Trophoblast cell (in vitro differentiated cells and primary cell): ENCODE results near the gene RHNO1.

Experiments
- DNase-seq, 2 donors: peaks; one replicate each; pipeline ENCODE4 v3.0.0-alpha.2; 2016
- H2AFZ ChIP-seq: 2 replicates; pipeline ENCODE4 v1.6.1; 2013; ENCODE audit warnings: low read length, moderate library complexity, mild to moderate bottlenecking; ENCODE audit not compliant: insufficient read depth, poor library complexity
- H2AK5ac ChIP-seq: 2 replicates; pipeline ENCODE4 v1.6.1; 2013; ENCODE audit warnings: mild to moderate bottlenecking, low read length
- H2BK120ac ChIP-seq: 2 replicates; pipeline ENCODE4 v1.6.1; 2013; ENCODE audit warnings: low read length, mild to moderate bottlenecking, moderate library complexity; ENCODE audit not compliant: insufficient read depth, poor library complexity
- H2BK12ac ChIP-seq: 2 replicates; pipeline ENCODE4 v1.6.1; 2013; ENCODE audit warnings: mild to moderate bottlenecking, low read length, moderate library complexity
- H2BK5ac ChIP-seq: 2 replicates; pipeline ENCODE4 v1.6.1; 2013; ENCODE audit warnings: low read length, low read depth, moderate library complexity, mild to moderate bottlenecking; ENCODE audit not compliant: poor library complexity
- H3K14ac ChIP-seq: 2 replicates; pipeline ENCODE4 v1.6.1; 2013; ENCODE audit warnings: mild to moderate bottlenecking, low read length
- H3K18ac ChIP-seq: 2 replicates; pipeline ENCODE4 v1.6.1; 2013; ENCODE audit warnings: mild to moderate bottlenecking, low read length
- H3K23ac ChIP-seq: 2 replicates; pipeline ENCODE4 v1.6.1; 2013; ENCODE audit warnings: low read length
- H3K27ac ChIP-seq: 2 replicates; pipeline ENCODE4 v1.5.1; 2013; ENCODE audit warnings: low read depth, mild to moderate bottlenecking, inconsistent platforms, low read length, moderate library complexity
- H3K27me3 ChIP-seq: 2 replicates; pipeline ENCODE4 v1.6.1; 2013; ENCODE audit warnings: inconsistent platforms, mild to moderate bottlenecking, low read length, moderate library complexity; ENCODE audit not compliant: insufficient read depth
- H3K36me3 ChIP-seq, 2 experiments: 1 replicate in 1 of 2; 2 replicates in 1 of 2; pipeline ENCODE4 v1.6.1; 2013; ENCODE audit warnings: low read length in 2 of 2, mild to moderate bottlenecking in 2 of 2, moderate library complexity in 1 of 2; ENCODE audit not compliant: insufficient read depth in 2 of 2, control insufficient read depth in 1 of 2
- H3K4ac ChIP-seq: 2 replicates; pipeline ENCODE4 v1.6.1; 2013; ENCODE audit warnings: low read depth, mild to moderate bottlenecking, low read length, moderate library complexity
- H3K4me1 ChIP-seq, 2 experiments: 1 replicate in 1 of 2; 2 replicates in 1 of 2; pipeline ENCODE4 v1.6.1; 2013; ENCODE audit warnings: low read length in 2 of 2, mild to moderate bottlenecking in 2 of 2, moderate library complexity in 1 of 2; ENCODE audit not compliant: insufficient read depth in 2 of 2, control insufficient read depth in 1 of 2
- H3K4me2 ChIP-seq: 2 replicates; pipeline ENCODE4 v1.6.1; 2013; ENCODE audit warnings: inconsistent platforms, mild to moderate bottlenecking, low read length, moderate library complexity
- H3K4me3 ChIP-seq: 2 replicates; pipeline ENCODE4 v1.5.1; 2013; ENCODE audit warnings: mild to moderate bottlenecking, low read depth, low read length, inconsistent platforms
- H3K79me1 ChIP-seq: one replicate; pipeline ENCODE4 v1.6.1; 2013; ENCODE audit warnings: low read length
- H3K79me2 ChIP-seq: 2 replicates; pipeline ENCODE4 v1.6.1; 2013; ENCODE audit warnings: low read length, mild to moderate bottlenecking; ENCODE audit not compliant: control insufficient read depth, insufficient read depth, poor library complexity
- H3K9ac ChIP-seq: 2 replicates; pipeline ENCODE4 v1.6.1; 2013; ENCODE audit warnings: mild to moderate bottlenecking, low read length
- H3K9me3 ChIP-seq: 2 replicates; pipeline ENCODE4 v1.6.1; 2013; ENCODE audit warnings: low read depth, mild to moderate bottlenecking, control low read depth, inconsistent platforms, low read length; ENCODE audit not compliant: insufficient read depth
- H4K12ac ChIP-seq: 2 replicates; pipeline ENCODE4 v1.6.1; 2013; ENCODE audit warnings: low read depth, mild to moderate bottlenecking, low read length, moderate library complexity
- H4K8ac ChIP-seq: 2 replicates; pipeline ENCODE4 v1.6.1; 2013; ENCODE audit warnings: low read depth, mild to moderate bottlenecking, low read length, moderate library complexity
- H4K91ac ChIP-seq: one replicate; pipeline ENCODE4 v1.6.1; 2013; ENCODE audit warnings: low read depth, mild to moderate bottlenecking, low read length, moderate library complexity
- WGBS: extraction: QIAGEN DNeasy Blood & Tissue Kit; methylation state at CpG from one replicate; pipeline ENCODE4 v1.1.7; 2013; ENCODE audit warnings: missing lambda C conversion rate; ENCODE audit not compliant: insufficient read length, insufficient coverage; ENCODE audit errors: extremely low coverage; 5-methylcytosine and 5-hydroxymethylcytosine counted together

Gene RHNO1

DNA sequence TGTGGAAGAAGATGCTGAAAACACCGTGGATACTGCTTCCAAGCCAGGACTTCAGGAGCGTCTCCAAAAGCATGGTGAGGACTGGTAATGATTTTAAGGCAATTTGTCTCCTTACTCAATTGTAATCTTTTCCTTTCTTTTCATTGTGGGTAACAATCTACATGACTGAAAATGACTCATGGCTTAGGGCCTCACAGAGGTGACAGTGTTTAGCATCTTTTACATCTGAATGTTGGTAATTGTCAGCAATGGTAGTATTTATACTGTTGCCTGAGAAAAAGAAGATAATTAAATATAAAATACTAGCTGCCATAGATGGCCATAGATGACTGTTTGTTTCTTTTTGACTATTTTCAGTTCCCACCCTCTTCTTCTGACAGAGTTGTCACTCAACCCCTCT lies 45.3 kb downstream of the RHNO1 start:
- Histone ChIP-seq H2BK12ac (no peak overlapping the region), H3K27me3 (no peaks in the 10 kb centered on the region), H2AK5ac (no peak overlapping the region), H3K9ac (no peak overlapping the region), H3K18ac (no peak overlapping the region), H4K8ac (no peak overlapping the region), H2BK5ac (no peak overlapping the region), H3K9me3 (no peaks in the 10 kb centered on the region), H3K27ac (no peak overlapping the region), H2BK120ac (no peak overlapping the region), H2AFZ (no peak overlapping the region), H4K12ac (no peak overlapping the region), H3K23ac (no peak overlapping the region), H3K4me3 (no peak overlapping the region), H3K14ac (no peak overlapping the region), H3K79me1 (no peaks in the 10 kb centered on the region), H3K36me3 (peaks cover 13 to 19% of the 10 kb centered on the region in 2 experiments), H3K4me1 (no peaks in the 10 kb centered on the region), H3K79me2 (no peaks in the 10 kb centered on the region), H3K4ac (no peak overlapping the region), H3K4me2 (no peak overlapping the region), H4K91ac (no peak overlapping the region)
- DNase-seq, result no peak
- WGBS, result no CpG with 5 or more reads among the region's 2 CpGs

DNA sequence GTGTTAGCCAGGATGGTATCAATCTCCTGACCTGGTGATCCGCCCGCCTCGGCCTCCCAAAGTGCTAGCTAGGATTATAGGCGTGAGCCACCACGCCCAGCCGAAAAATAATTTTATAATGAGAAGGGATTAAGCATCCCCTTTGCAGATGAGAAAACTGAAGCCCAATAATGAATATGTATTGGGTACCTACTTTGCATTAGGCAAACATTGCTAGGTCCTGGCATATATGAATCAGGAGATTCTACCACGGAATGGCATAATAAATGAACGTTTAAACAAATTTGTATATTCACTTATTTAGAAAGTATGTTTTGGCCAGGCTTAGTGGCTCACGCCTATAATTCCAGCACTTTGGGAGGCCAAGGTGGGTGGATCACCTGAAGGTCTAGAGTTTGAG lies 46.0 kb downstream of the RHNO1 start:
- Histone ChIP-seq H3K79me2 (no peaks in the 10 kb centered on the region), H3K9ac (no peak overlapping the region), H3K4me1 (no peaks in the 10 kb centered on the region), H2AK5ac (no peak overlapping the region), H2BK12ac (no peak overlapping the region), H3K23ac (no peak overlapping the region), H4K12ac (no peak overlapping the region), H4K91ac (no peak overlapping the region), H3K18ac (no peak overlapping the region), H2BK120ac (no peak overlapping the region), H3K36me3 (peaks cover 11 to 19% of the 10 kb centered on the region in 2 experiments), H3K14ac (no peak overlapping the region), H3K79me1 (no peaks in the 10 kb centered on the region), H3K27ac (no peak overlapping the region), H2BK5ac (no peak overlapping the region), H4K8ac (no peak overlapping the region), H3K4me3 (no peak overlapping the region), H3K4me2 (no peak overlapping the region), H3K9me3 (no peaks in the 10 kb centered on the region), H3K27me3 (no peaks in the 10 kb centered on the region), H2AFZ (no peak overlapping the region), H3K4ac (no peak overlapping the region)
- DNase-seq, result no peak
- WGBS, result no CpG with 5 or more reads among the region's 9 CpGs

DNA sequence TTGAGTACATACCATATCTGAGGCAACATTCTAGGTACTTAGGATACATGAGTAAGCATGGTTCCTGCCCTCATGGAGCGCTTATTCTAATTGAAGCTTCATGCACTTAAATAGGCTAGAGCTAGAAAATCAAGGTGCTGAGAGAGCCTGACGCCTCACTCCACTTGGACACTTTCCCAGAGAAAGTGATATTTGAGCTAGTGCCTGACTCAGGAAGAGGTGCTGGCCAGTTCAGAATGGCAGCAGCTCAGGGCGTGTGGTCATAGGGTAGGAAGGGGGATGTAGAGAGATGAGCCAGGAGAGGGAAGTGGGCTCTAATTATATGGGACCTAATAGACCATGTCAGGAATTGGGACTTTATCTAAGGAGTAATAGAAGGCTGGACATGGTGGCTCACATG lies 47.0 kb downstream of the RHNO1 start:
- Histone ChIP-seq H2BK120ac (no peak overlapping the region), H2AK5ac (no peak overlapping the region), H4K8ac (no peak overlapping the region), H4K91ac (no peak overlapping the region), H3K4me3 (no peak overlapping the region), H3K18ac (no peak overlapping the region), H3K9me3 (no peaks in the 10 kb centered on the region), H3K27ac (no peak overlapping the region), H3K9ac (no peak overlapping the region), H3K4ac (no peak overlapping the region), H3K4me1 (no peaks in the 10 kb centered on the region), H3K23ac (no peak overlapping the region), H3K79me1 (no peaks in the 10 kb centered on the region), H3K4me2 (no peak overlapping the region), H2AFZ (no peak overlapping the region), H2BK5ac (no peak overlapping the region), H3K36me3 (peaks cover 9 to 19% of the 10 kb centered on the region in 2 experiments), H3K14ac (no peak overlapping the region), H3K79me2 (no peaks in the 10 kb centered on the region), H2BK12ac (no peak overlapping the region), H3K27me3 (no peaks in the 10 kb centered on the region), H4K12ac (no peak overlapping the region)
- DNase-seq, result no peak
- WGBS, result no CpG with 5 or more reads among the region's 3 CpGs

DNA sequence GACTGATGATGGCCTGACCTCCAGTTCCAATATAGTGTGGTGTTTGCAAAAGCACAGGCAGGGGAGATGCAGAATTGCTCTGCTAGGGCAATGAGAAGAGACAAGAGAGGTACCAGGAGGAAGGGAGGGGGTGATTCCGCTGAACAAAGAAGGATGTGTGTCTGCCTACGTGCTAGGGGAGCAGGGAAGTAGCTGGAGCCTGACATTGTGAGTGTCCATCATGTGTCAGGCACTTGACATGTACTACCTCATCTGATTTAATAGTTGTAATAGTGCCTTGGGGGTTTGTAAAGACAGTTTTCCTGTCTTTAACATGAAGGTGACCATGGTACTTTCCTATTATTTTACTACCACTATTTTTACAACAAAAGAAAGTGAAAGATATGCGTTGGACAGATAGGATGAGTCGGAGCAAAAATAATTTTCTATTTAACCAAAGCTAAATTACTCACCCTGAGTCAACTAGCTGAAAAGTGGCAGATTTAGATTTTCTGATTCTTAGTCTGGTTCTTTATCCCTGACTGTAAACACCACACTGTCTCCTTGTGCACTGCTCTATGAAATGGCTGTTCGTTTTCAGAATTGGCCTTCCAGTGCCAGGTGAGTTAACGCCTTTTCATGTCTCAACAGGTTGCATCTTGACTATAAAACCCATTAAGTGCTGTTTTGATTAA lies 48.4 kb downstream of the RHNO1 start:
- H3K27me3 ChIP-seq, result no peaks in the 10 kb centered on the region
- no peak overlapping the region for H2BK12ac ChIP-seq
- no peak overlapping the region for H2BK5ac ChIP-seq
- no peaks in the 10 kb centered on the region for H3K9me3 ChIP-seq
- no peak overlapping the region for H2AK5ac ChIP-seq
- no peak for DNase-seq
- H3K14ac ChIP-seq, result no peak overlapping the region
- WGBS, result no CpG with 5 or more reads among the region's 6 CpGs
- H2AFZ ChIP-seq, result no peak overlapping the region
- no peak overlapping the region for H3K4me3 ChIP-seq
- H4K91ac ChIP-seq, result no peak overlapping the region
- no peaks in the 10 kb centered on the region for H3K4me1 ChIP-seq
- no peaks in the 10 kb centered on the region for H3K79me1 ChIP-seq
- peaks cover 7 to 19% of the 10 kb centered on the region in 2 experiments for H3K36me3 ChIP-seq
- no peak overlapping the region for H4K8ac ChIP-seq
- H3K9ac ChIP-seq, result no peak overlapping the region
- no peak overlapping the region for H2BK120ac ChIP-seq
- no peak overlapping the region for H3K27ac ChIP-seq
- H3K23ac ChIP-seq, result no peak overlapping the region
- no peak overlapping the region for H3K4me2 ChIP-seq
- no peaks in the 10 kb centered on the region for H3K79me2 ChIP-seq
- H4K12ac ChIP-seq, result no peak overlapping the region
- H3K18ac ChIP-seq, result no peak overlapping the region
- no peak overlapping the region for H3K4ac ChIP-seq
